Measurements from ENCODE around the gene STXBP4.

Gene STXBP4

GRCh38 chr17:54935471-54935870, 33.1 kb upstream of the STXBP4 start:
- no peak for TF ChIP-seq CTCF (IDR thresholded peaks at IDR 0.05)

GRCh38 chr17:54937018-54937417, 31.5 kb upstream of the STXBP4 start:
- TF ChIP-seq CTCF (IDR thresholded peaks at IDR 0.05): no peak

GRCh38 chr17:54937426-54937825, 31.1 kb upstream of the STXBP4 start:
- no peak for TF ChIP-seq CTCF (IDR thresholded peaks at IDR 0.05)

- TF ChIP-seq CTCF (IDR thresholded peaks at IDR 0.05): no peak
Observed at GRCh38 chr17:54941285-54941684, 27.3 kb upstream of the STXBP4 start.

GRCh38 chr17:54944796-54945195, 23.8 kb upstream of the STXBP4 start:
- no peak for TF ChIP-seq CTCF (IDR thresholded peaks at IDR 0.05)

GRCh38 chr17:54945231-54945630, 23.3 kb upstream of the STXBP4 start:
- no peak for TF ChIP-seq CTCF (IDR thresholded peaks at IDR 0.05)

GRCh38 chr17:54945671-54946070, 22.9 kb upstream of the STXBP4 start:
- no peak for TF ChIP-seq CTCF (IDR thresholded peaks at IDR 0.05)

- TF ChIP-seq CTCF (IDR thresholded peaks at IDR 0.05): no peak
Observed at GRCh38 chr17:54947396-54947795, 21.2 kb upstream of the STXBP4 start.

Measured in LNCAP (cell line).